Mesodermal cell (in vitro differentiated cells): ENCODE results near the gene SNX7.

Experiments
- H3K27ac ChIP-seq: 2 replicates; pipeline ENCODE4 v1.7.0; 2013; ENCODE audit warnings: mild to moderate bottlenecking, low read depth, low read length, moderate library complexity; ENCODE audit not compliant: severe bottlenecking
- H3K36me3 ChIP-seq: 2 replicates; pipeline ENCODE4 v1.7.1; 2013; ENCODE audit warnings: mild to moderate bottlenecking, low read length, moderate library complexity; ENCODE audit not compliant: control insufficient read depth, insufficient read depth
- H3K4me1 ChIP-seq: one replicate; pipeline ENCODE4 v1.7.1; 2013; ENCODE audit warnings: mild to moderate bottlenecking, low read length; ENCODE audit not compliant: insufficient read depth, control insufficient read depth, poor library complexity, severe bottlenecking
- H3K4me3 ChIP-seq: 2 replicates; pipeline ENCODE4 v1.7.0; 2013; ENCODE audit warnings: low read length, control low read depth, mild to moderate bottlenecking; ENCODE audit not compliant: insufficient read depth, poor library complexity, severe bottlenecking; ENCODE audit errors: extremely low read depth
- H3K9me3 ChIP-seq: 2 replicates; pipeline ENCODE4 v1.7.1; 2013; ENCODE audit warnings: mild to moderate bottlenecking, low read length, moderate library complexity; ENCODE audit not compliant: control insufficient read depth
- WGBS, 2 experiments: methylation state at CpG; one replicate each; pipeline ENCODE4 v1.1.5; 2013; ENCODE audit warnings: missing lambda C conversion rate in 2 of 2; ENCODE audit not compliant: insufficient coverage in 2 of 2; 5-methylcytosine and 5-hydroxymethylcytosine counted together

The SNX7 gene

DNA sequence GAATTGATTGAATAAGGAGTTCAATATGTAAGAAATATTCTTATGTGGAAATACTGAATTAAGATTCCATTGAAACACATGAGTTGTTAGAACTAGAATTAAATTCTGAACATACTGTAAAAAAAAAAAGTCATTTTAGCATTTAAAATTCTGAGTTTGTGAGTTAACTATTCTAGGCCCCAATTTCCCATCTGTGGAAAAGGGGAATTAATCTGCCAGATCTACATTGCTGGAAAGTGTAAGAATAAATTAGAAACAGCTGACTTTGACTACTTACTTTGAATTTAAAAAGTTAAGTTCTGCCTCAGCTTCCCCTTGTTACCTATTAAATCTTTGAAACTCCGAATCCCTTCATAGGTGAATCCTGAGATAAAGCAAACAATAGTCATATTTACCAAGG is 103.0 kb downstream of the SNX7 start:
- H3K27ac ChIP-seq: no peak overlapping the region
- H3K4me3 ChIP-seq: no peak overlapping the region
- H3K36me3 ChIP-seq: no peaks in the 10 kb centered on the region
- no CpG with 5 or more reads among the region's 1 CpG for WGBS, 2 experiments
- no peaks in the 10 kb centered on the region for H3K4me1 ChIP-seq
- H3K9me3 ChIP-seq: no peaks in the 10 kb centered on the region

- WGBS, 2 experiments: 92 to 95% methylated on average over 3 of the region's 4 CpGs
- H3K4me3 ChIP-seq: no peak overlapping the region
These were observed 104.7 kb downstream of the SNX7 start for GRCh38 chr1:98766255-98766654.

GRCh38 chr1:98769162-98769561 is 107.6 kb downstream of the SNX7 start:
- no peaks in the 10 kb centered on the region for H3K9me3 ChIP-seq
- H3K36me3 ChIP-seq: no peaks in the 10 kb centered on the region
- WGBS, 2 experiments: no CpG with 5 or more reads among the region's 3 CpGs
- H3K4me3 ChIP-seq: no peak overlapping the region
- H3K27ac ChIP-seq: no peak overlapping the region
- H3K4me1 ChIP-seq: no peaks in the 10 kb centered on the region

More at GRCh38 chr1:98766255-98766654, 104.7 kb downstream of the SNX7 start:
- H3K27ac ChIP-seq: no peak overlapping the region
- no peaks in the 10 kb centered on the region for H3K4me1 ChIP-seq
- no peaks in the 10 kb centered on the region for H3K9me3 ChIP-seq
- H3K36me3 ChIP-seq: no peaks in the 10 kb centered on the region

DNA sequence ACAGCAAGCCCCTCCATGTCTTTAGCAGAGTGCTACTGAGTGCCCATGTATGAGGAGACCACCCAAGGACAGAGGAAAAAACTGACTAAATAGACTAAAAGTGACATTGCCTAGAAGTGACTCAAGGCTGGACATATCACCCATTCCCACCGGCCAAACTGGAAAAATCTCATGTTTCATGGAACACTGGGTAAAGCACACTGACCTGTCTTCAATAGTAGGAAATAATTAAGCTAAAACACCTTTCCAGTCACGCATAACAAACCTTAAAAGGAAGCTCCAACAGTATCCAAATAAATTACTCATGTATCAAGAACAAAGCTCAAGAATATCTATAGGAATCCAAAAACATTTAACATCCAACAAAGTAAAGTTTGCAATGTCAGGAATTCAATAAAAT is 120.4 kb downstream of the SNX7 start:
- Histone ChIP-seq H3K4me3 (no peak overlapping the region), H3K27ac (no peak overlapping the region), H3K36me3 (no peaks in the 10 kb centered on the region), H3K9me3 (no peaks in the 10 kb centered on the region), H3K4me1 (no peaks in the 10 kb centered on the region)
- WGBS, 2 experiments: 52 to 67% methylated on average over 1 to 2 of the region's 2 CpGs

DNA sequence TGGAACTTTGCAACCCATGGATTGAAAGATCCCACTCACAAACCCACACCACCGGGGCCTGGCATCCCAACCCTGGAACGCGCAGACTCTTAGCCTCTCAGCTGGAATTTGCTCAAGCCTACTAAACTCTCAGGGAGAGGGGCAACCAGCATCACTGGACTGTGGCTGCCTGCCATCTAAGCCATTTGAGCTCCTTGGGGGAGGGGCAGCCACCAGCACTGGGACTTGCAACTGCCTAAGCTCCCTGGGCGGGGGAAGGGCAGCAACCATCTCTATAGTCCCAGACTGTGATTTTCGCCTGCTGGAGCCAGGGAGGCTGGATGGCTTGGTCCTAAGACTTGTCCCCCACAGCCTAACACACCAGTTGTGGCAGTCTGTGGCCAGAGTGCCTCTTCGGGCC is 122.3 kb downstream of the SNX7 start:
- H3K36me3 ChIP-seq: no peaks in the 10 kb centered on the region
- H3K27ac ChIP-seq: no peak overlapping the region
- WGBS, 2 experiments: 92 to 93% methylated on average over 4 to 6 of the region's 6 CpGs
- no peaks in the 10 kb centered on the region for H3K9me3 ChIP-seq
- H3K4me3 ChIP-seq: no peak overlapping the region
- no peaks in the 10 kb centered on the region for H3K4me1 ChIP-seq

DNA sequence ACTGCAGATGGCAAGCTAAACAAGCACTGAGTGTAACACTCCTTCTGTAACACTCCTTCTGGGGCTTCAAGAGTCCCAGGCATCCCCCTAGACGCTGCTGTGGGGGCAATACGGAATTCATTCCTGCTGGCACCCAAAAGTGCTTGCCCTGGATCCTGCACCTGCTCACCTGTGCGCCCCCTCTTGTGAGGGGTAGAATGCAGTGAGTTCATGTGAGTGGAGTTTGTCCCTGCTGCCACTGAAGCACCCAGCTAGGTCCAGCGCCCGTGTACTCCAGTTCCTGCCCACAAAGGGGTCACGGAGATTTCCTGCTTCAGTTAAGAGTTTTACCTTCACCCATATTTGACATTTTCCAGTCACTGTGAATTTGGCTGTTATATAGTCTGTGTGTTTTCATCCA is 130.0 kb downstream of the SNX7 start:
- H3K4me1 ChIP-seq: no peaks in the 10 kb centered on the region
- H3K4me3 ChIP-seq: no peak overlapping the region
- no peaks in the 10 kb centered on the region for H3K9me3 ChIP-seq
- H3K36me3 ChIP-seq: no peaks in the 10 kb centered on the region
- H3K27ac ChIP-seq: no peak overlapping the region
- WGBS, 2 experiments: 83 to 100% methylated on average over 2 to 3 of the region's 6 CpGs

GRCh38 chr1:98792123-98792522 is 130.6 kb downstream of the SNX7 start:
- Histone ChIP-seq H3K4me3 (no peak overlapping the region), H3K4me1 (no peaks in the 10 kb centered on the region), H3K27ac (no peak overlapping the region), H3K9me3 (no peaks in the 10 kb centered on the region), H3K36me3 (no peaks in the 10 kb centered on the region)
- WGBS, 2 experiments: no CpG with 5 or more reads among the region's 1 CpG

- H3K4me1 ChIP-seq: no peaks in the 10 kb centered on the region
- no peak overlapping the region for H3K27ac ChIP-seq
- no peak overlapping the region for H3K4me3 ChIP-seq
- no peaks in the 10 kb centered on the region for H3K9me3 ChIP-seq
- 100% methylated on average over 1 of the region's 3 CpGs; no CpG with 5 or more reads in 1 of the 2 experiments for WGBS, 2 experiments
- H3K36me3 ChIP-seq: no peaks in the 10 kb centered on the region
These were observed 131.6 kb downstream of the SNX7 start for GRCh38 chr1:98793136-98793535.

DNA sequence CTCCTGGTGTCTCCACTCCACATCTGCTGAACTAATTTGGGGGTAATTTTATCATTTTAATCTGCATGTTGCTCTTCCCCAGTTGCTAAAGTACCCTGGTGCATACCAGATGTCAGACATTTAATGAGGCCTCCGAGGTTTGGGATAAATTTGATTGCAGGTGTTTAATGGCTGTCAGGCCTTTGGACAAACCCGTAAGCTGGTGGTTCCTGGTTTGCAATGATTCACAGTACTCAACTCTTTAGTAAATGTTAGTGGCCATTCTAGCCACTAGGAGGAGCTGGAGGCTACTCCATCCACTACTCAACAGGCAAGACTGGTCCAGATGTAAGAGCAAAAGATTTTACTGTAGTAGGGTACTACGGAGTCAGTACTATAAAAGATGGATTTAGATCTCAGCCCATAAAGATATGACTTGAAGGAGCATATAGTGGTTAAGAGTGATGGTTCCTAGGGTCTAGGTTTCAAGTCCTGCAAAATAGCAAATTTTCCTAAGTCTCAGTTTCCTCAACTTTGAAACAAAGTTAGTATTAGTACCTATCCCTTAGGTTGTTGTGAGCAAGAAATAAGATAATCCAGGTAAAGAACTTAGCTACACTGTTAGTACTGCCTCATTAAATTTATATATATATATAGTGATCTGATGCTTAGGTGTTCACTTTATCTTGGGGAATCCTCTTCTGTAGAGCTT is 132.8 kb downstream of the SNX7 start:
- 0 to 40% methylated on average over 1 of the region's 3 CpGs for WGBS, 2 experiments
- H3K4me3 ChIP-seq: no peak overlapping the region

DNA sequence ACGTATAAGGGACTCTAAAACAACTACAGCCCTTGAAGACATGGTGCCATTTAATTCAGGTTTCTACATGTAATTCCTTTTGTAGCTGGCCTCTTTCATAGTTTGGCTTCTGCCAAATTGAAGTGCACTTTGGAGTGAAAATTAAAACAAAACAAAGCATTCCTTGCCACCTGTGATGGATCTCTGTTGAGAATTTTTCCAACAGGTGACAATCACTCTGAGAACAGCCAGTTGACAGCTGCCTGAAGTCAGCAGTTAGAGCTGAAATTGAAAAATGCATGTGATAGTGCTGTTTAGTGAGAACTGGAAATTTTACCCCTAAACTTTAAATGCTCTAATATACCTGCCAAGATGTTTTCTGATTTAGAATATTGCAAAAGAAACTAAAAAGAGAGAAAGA is 134.5 kb downstream of the SNX7 start:
- Histone ChIP-seq H3K36me3 (no peaks in the 10 kb centered on the region), H3K4me3 (no peak overlapping the region), H3K27ac (no peak overlapping the region), H3K4me1 (no peaks in the 10 kb centered on the region), H3K9me3 (no peaks in the 10 kb centered on the region)
- 100% methylated on average over 1 of the region's 1 CpG for WGBS, 2 experiments

More for the DNA sequence above, 132.8 kb downstream of the SNX7 start:
- Histone ChIP-seq H3K9me3 (no peaks in the 10 kb centered on the region), H3K4me1 (no peaks in the 10 kb centered on the region), H3K27ac (no peak overlapping the region), H3K36me3 (no peaks in the 10 kb centered on the region)

GRCh38 chr1:98797506-98797905 is 136.0 kb downstream of the SNX7 start:
- Histone ChIP-seq H3K36me3 (no peaks in the 10 kb centered on the region), H3K9me3 (no peaks in the 10 kb centered on the region), H3K4me3 (no peak overlapping the region), H3K27ac (no peak overlapping the region), H3K4me1 (no peaks in the 10 kb centered on the region)
- WGBS, 2 experiments: no CpG with 5 or more reads among the region's 2 CpGs
